Gastrocnemius medialis (tissue), 4 donors: ENCODE results near the gene NRN1.

Experiments used
- CTCF ChIP-seq, 5 experiments: fragments of 450-650 bp in 3 of 5; fragments of 200-600 bp in 2 of 5; sonication (generic) in 2 of 5; IDR thresholded peaks in 4 of 5; conservative IDR thresholded peaks in 1 of 5; 1 replicate in 4 of 5; 2 replicates in 1 of 5; pipeline ENCODE4 v1.5.1; 2016 to 2019; ENCODE audit warnings: antibody characterized with exemption in 5 of 5, mild to moderate bottlenecking in 3 of 5, moderate library complexity in 3 of 5
- POLR2A ChIP-seq, 2 donors: fragments of 450-650 bp; IDR thresholded peaks; one replicate each; pipeline ENCODE4 v1.6.1; 2017; ENCODE audit warnings: antibody characterized with exemption in 2 of 2, mild to moderate bottlenecking in 2 of 2, moderate library complexity in 2 of 2

- TF ChIP-seq CTCF (IDR thresholded peaks at IDR 0.05 in 4 of 5, conservative IDR thresholded peaks at IDR 0.05 in 1 of 5) (no peak), POLR2A (IDR thresholded peaks at IDR 0.05) (no peak)
Observed at GRCh38 chr6:5981126-5982026, 25.3 kb downstream of the NRN1 start.
